ENCODE results near the gene MTO1. TPM values are rescaled to one million over a fixed set of nuclear protein-coding genes. Genes with fewer than 3 reads are reported as not detected.

Gene MTO1
- total RNA-seq, 1 experiment from 2014 or later: 32.4 TPM

- ChIA-PET CTCF (no interaction called here), POLR2A (no interaction called here)
- DNase-seq (ENCODE audit: low spot score) (no peak), ATAC-seq (no peak)
- no peak overlapping the region for H3K4me3 Mint-ChIP-seq
- H3K9me3 Mint-ChIP-seq: no peaks in the 10 kb centered on the region
- TF ChIP-seq CREM (CRISPR knock-in tag; IDR thresholded peaks at IDR 0.05): no peak
- no peak for TF ChIP-seq JUN (CRISPR knock-in tag; IDR thresholded peaks at IDR 0.05)
- no peak for TF ChIP-seq HMGA2 (CRISPR knock-in tag; IDR thresholded peaks at IDR 0.05)
- TF ChIP-seq GRHL2 (CRISPR knock-in tag; IDR thresholded peaks at IDR 0.05; ENCODE audit: insufficient replicate concordance, severe bottlenecking): no peak
- no peak for TF ChIP-seq MXD4 (CRISPR knock-in tag; IDR thresholded peaks at IDR 0.05; ENCODE audit: borderline replicate concordance)
- no peak for TF ChIP-seq ZNF219 (CRISPR knock-in tag; IDR thresholded peaks at IDR 0.05; ENCODE audit: borderline replicate concordance)
- TF ChIP-seq HMGXB4 (CRISPR knock-in tag; IDR thresholded peaks at IDR 0.05): no peak
- H3K27me3 Mint-ChIP-seq (ENCODE audit: low read depth): no peaks in the 10 kb centered on the region
- peaks cover 11% of the 10 kb centered on the region for H3K36me3 Mint-ChIP-seq
- no peaks in the 10 kb centered on the region for H3K4me1 Mint-ChIP-seq
- H3K27ac Mint-ChIP-seq: no peak overlapping the region
Observed at GRCh38 chr6:73421534-73421933, 40.0 kb upstream of the MTO1 start.

GRCh38 chr6:73435236-73435635 lies 26.3 kb upstream of the MTO1 start:
- POLR2A ChIA-PET: no interaction called here
- Mint-ChIP-seq H3K9me3 (no peaks in the 10 kb centered on the region), H3K4me3 (no peak overlapping the region), H3K36me3 (peaks cover 4% of the 10 kb centered on the region; the same call in 1 of the 2 replicates), H3K27ac (no peak overlapping the region), H3K4me1 (no peaks in the 10 kb centered on the region), H3K27me3 (ENCODE audit: low read depth) (no peaks in the 10 kb centered on the region)
- no peak for TF ChIP-seq TCF7 (CRISPR knock-in tag; IDR thresholded peaks at IDR 0.05; ENCODE audit: low read depth)
- no peak for TF ChIP-seq ZNF219 (CRISPR knock-in tag; IDR thresholded peaks at IDR 0.05; ENCODE audit: borderline replicate concordance)
- ATAC-seq (no peak), DNase-seq (ENCODE audit: low spot score) (no peak)
- CTCF ChIA-PET: no interaction called here

GRCh38 chr6:73443555-73443954 lies 18.0 kb upstream of the MTO1 start:
- no peaks in the 10 kb centered on the region for H3K4me1 Mint-ChIP-seq
- POLR2A ChIA-PET: interaction anchor here (0.7 kb wide), 1 partner anchor 140 kb away, joined by 5 read pairs; no protein-coding TSS in a partner anchor
- DNase-seq (ENCODE audit: low spot score): no peak
- H3K27ac Mint-ChIP-seq: no peak overlapping the region
- H3K27me3 Mint-ChIP-seq (ENCODE audit: low read depth): no peaks in the 10 kb centered on the region
- H3K4me3 Mint-ChIP-seq: no peak overlapping the region
- no peaks in the 10 kb centered on the region for H3K9me3 Mint-ChIP-seq
- CTCF ChIA-PET: interaction anchor here (0.6 kb wide), 1 partner anchor 178 kb away, joined by 4 read pairs; no protein-coding TSS in a partner anchor
- peaks cover 10% of the 10 kb centered on the region for H3K36me3 Mint-ChIP-seq
- ATAC-seq: no peak
- TF ChIP-seq ZNF121 (CRISPR knock-in tag; IDR thresholded peaks at IDR 0.05) (no peak), NFYB (CRISPR knock-in tag; conservative IDR thresholded peaks at IDR 0.05; ENCODE audit: low read depth) (no peak), IRF1 (CRISPR knock-in tag; IDR thresholded peaks at IDR 0.05) (no peak), JUN (CRISPR knock-in tag; IDR thresholded peaks at IDR 0.05) (no peak), AR (CRISPR knock-in tag; IDR thresholded peaks at IDR 0.05) (no peak), FOXJ3 (CRISPR knock-in tag; IDR thresholded peaks at IDR 0.05; ENCODE audit: borderline replicate concordance) (no peak), ZBTB21 (CRISPR knock-in tag; IDR thresholded peaks at IDR 0.05; ENCODE audit: borderline replicate concordance) (no peak), MAX (CRISPR knock-in tag; IDR thresholded peaks at IDR 0.05) (no peak), RELA (CRISPR knock-in tag; IDR thresholded peaks at IDR 0.05; ENCODE audit: borderline replicate concordance) (no peak), MYBL2 (CRISPR knock-in tag; IDR thresholded peaks at IDR 0.05) (no peak), CTCF (IDR thresholded peaks at IDR 0.05) (no peak), ZBTB43 (CRISPR knock-in tag; IDR thresholded peaks at IDR 0.05) (no peak), ZNF281 (CRISPR knock-in tag; IDR thresholded peaks at IDR 0.05) (no peak), EMX1 (CRISPR knock-in tag; IDR thresholded peaks at IDR 0.05) (no peak)

Measured in WTC11 (cell line).